ENCODE results near the gene ACACB. TPM values are rescaled to one million over a fixed set of nuclear protein-coding genes. Genes with fewer than 3 reads are reported as not detected.

The ACACB gene
- total RNA-seq, 1 donor from 2014 or later = 27.7 TPM

GRCh38 chr12:109305547-109305946 is 189.2 kb downstream of the ACACB start:
- H3K36me3 ChIP-seq (ENCODE audit: control insufficient read depth in 3 of 3, insufficient read depth in 3 of 3, low read length in 3 of 3) = no peaks in the 10 kb centered on the region
- H3K27ac ChIP-seq (ENCODE audit: low read depth, low read length) = no peak overlapping the region
- H3K9me3 ChIP-seq (ENCODE audit: control insufficient read depth in 3 of 3, low read length in 3 of 3) = no peaks in the 10 kb centered on the region
- no peak overlapping the region for H3K4me3 ChIP-seq (ENCODE audit: low read length in 3 of 3)
- H3K27me3 ChIP-seq (ENCODE audit: control insufficient read depth in 3 of 3, insufficient read depth in 3 of 3, low read length in 3 of 3) = peaks cover 44 to 65% (median 56%) of the 10 kb centered on the region in 3 donors
- H3K4me1 ChIP-seq (ENCODE audit: control insufficient read depth in 3 of 3, insufficient read depth in 3 of 3, low read length in 3 of 3) = peaks cover 4 to 9% (median 8%) of the 10 kb centered on the region in 3 donors
- H3K9ac ChIP-seq (ENCODE audit: low read depth in 1 of 3, low read length in 3 of 3) = no peak overlapping the region

- Histone ChIP-seq H3K4me1 (ENCODE audit: control insufficient read depth in 3 of 3, insufficient read depth in 3 of 3, low read length in 3 of 3) (peaks cover 4 to 9% (median 9%) of the 10 kb centered on the region in 3 donors), H3K4me3 (ENCODE audit: low read length in 3 of 3) (no peak overlapping the region), H3K27ac (ENCODE audit: low read depth, low read length) (no peak overlapping the region), H3K36me3 (ENCODE audit: control insufficient read depth in 3 of 3, insufficient read depth in 3 of 3, low read length in 3 of 3) (no peaks in the 10 kb centered on the region), H3K9ac (ENCODE audit: low read depth in 1 of 3, low read length in 3 of 3) (no peak overlapping the region), H3K9me3 (ENCODE audit: control insufficient read depth in 3 of 3, low read length in 3 of 3) (no peaks in the 10 kb centered on the region), H3K27me3 (ENCODE audit: control insufficient read depth in 3 of 3, insufficient read depth in 3 of 3, low read length in 3 of 3) (peaks cover 53 to 67% (median 60%) of the 10 kb centered on the region in 3 donors)
These were observed 190.7 kb downstream of the ACACB start for GRCh38 chr12:109307051-109307450.

- H3K27me3 ChIP-seq (ENCODE audit: control insufficient read depth in 3 of 3, insufficient read depth in 3 of 3, low read length in 3 of 3) = peaks cover 50 to 57% (median 53%) of the 10 kb centered on the region in 3 donors
- peak within 1 kb of the TSS; percentile 60 to 65 (median 60) for H3K4me3 ChIP-seq (ENCODE audit: low read length in 3 of 3)
- peak within 1 kb of the TSS in 1 of 3 donors; percentile 45 for H3K9ac ChIP-seq (ENCODE audit: low read depth in 1 of 3, low read length in 3 of 3)
- H3K27ac ChIP-seq (ENCODE audit: low read depth, low read length) = no peak within 1 kb of the TSS
- H3K36me3 ChIP-seq (ENCODE audit: control insufficient read depth in 3 of 3, insufficient read depth in 3 of 3, low read length in 3 of 3) = no peaks in the 10 kb centered on the region
- no peaks in the 10 kb centered on the region for H3K9me3 ChIP-seq (ENCODE audit: control insufficient read depth in 3 of 3, low read length in 3 of 3)
- H3K4me1 ChIP-seq (ENCODE audit: control insufficient read depth in 3 of 3, insufficient read depth in 3 of 3, low read length in 3 of 3) = peaks cover 4 to 9% (median 9%) of the 10 kb centered on the region in 3 donors
These were observed 192.4 kb downstream of the ACACB start, which contains the start of gene FOXN4 for GRCh38 chr12:109308534-109309380. Gene FOXN4, minus strand, starts transcription at chr12:109309284. Its CDS starts 963 bp downstream, at chr12:109308321.

- no peaks in the 10 kb centered on the region for H3K36me3 ChIP-seq (ENCODE audit: control insufficient read depth in 3 of 3, insufficient read depth in 3 of 3, low read length in 3 of 3)
- peak overlapping the region in 1 of 3 donors; percentile 45 for H3K9ac ChIP-seq (ENCODE audit: low read depth in 1 of 3, low read length in 3 of 3)
- H3K4me3 ChIP-seq (ENCODE audit: low read length in 3 of 3) = peak overlapping the region; percentile 60 to 65 (median 60)
- no peaks in the 10 kb centered on the region for H3K9me3 ChIP-seq (ENCODE audit: control insufficient read depth in 3 of 3, low read length in 3 of 3)
- peaks cover 4 to 9% (median 9%) of the 10 kb centered on the region in 3 donors for H3K4me1 ChIP-seq (ENCODE audit: control insufficient read depth in 3 of 3, insufficient read depth in 3 of 3, low read length in 3 of 3)
- H3K27ac ChIP-seq (ENCODE audit: low read depth, low read length) = no peak overlapping the region
- H3K27me3 ChIP-seq (ENCODE audit: control insufficient read depth in 3 of 3, insufficient read depth in 3 of 3, low read length in 3 of 3) = peaks cover 46 to 55% (median 52%) of the 10 kb centered on the region in 3 donors
These were observed 193.2 kb downstream of the ACACB start for GRCh38 chr12:109309381-109310246.

- H3K36me3 ChIP-seq (ENCODE audit: control insufficient read depth in 3 of 3, insufficient read depth in 3 of 3, low read length in 3 of 3) = no peaks in the 10 kb centered on the region
- H3K9me3 ChIP-seq (ENCODE audit: control insufficient read depth in 3 of 3, low read length in 3 of 3) = no peaks in the 10 kb centered on the region
- H3K4me1 ChIP-seq (ENCODE audit: control insufficient read depth in 3 of 3, insufficient read depth in 3 of 3, low read length in 3 of 3) = peaks cover 4 to 9% (median 9%) of the 10 kb centered on the region in 3 donors
- H3K27me3 ChIP-seq (ENCODE audit: control insufficient read depth in 3 of 3, insufficient read depth in 3 of 3, low read length in 3 of 3) = peaks cover 44 to 49% (median 46%) of the 10 kb centered on the region in 3 donors
- H3K9ac ChIP-seq (ENCODE audit: low read depth in 1 of 3, low read length in 3 of 3) = peak overlapping the region in 1 of 3 donors; percentile 45
- H3K4me3 ChIP-seq (ENCODE audit: low read length in 3 of 3) = peak overlapping the region; percentile 60 to 65 (median 60)
- no peak overlapping the region for H3K27ac ChIP-seq (ENCODE audit: low read depth, low read length)
These were observed 194.1 kb downstream of the ACACB start for GRCh38 chr12:109310247-109311125.

Other genes with a start within 250 kb of the ACACB start
- not detected for gene DAO, start 236.5 kb upstream of the ACACB start, total RNA-seq
- under 0.01 TPM for gene SVOP, start 95.5 kb upstream of the ACACB start, total RNA-seq
- 12.0 TPM for gene USP30, start 64.0 kb upstream of the ACACB start, total RNA-seq
- 20.4 TPM for gene ALKBH2, start 23.1 kb upstream of the ACACB start, total RNA-seq
- 25.6 TPM for gene UNG, start 19.0 kb upstream of the ACACB start, total RNA-seq
- not detected for gene FOXN4, start 192.7 kb downstream of the ACACB start, total RNA-seq
- gene MYO1H, start 231.3 kb downstream of the ACACB start, total RNA-seq = not detected